ENCODE results near the gene PNN. TPM values are rescaled to one million over a fixed set of nuclear protein-coding genes. Genes with fewer than 3 reads are reported as not detected.

The PNN gene
- total and polyA plus RNA-seq, 2 of the 4 experiments (the other 2 are of a cell fraction) = 14.9 to 28.8 TPM

- CTCF ChIA-PET = no interaction called here
- Histone ChIP-seq H3K4me1 (ENCODE audit: control insufficient read depth, insufficient read depth, low read length) (no peaks in the 10 kb centered on the region), H3K4ac (ENCODE audit: low read depth, low read length) (no peak overlapping the region), H2BK20ac (ENCODE audit: low read depth, low read length) (no peak overlapping the region), H3K56ac (ENCODE audit: extremely low read depth, insufficient read depth, low read length) (no peak overlapping the region), H4K5ac (ENCODE audit: low read depth, low read length) (no peak overlapping the region), H3K23ac (ENCODE audit: low read depth, low read length) (peak overlapping the region; percentile 56; the same call in 1 of the 2 replicates), H3K4me2 (ENCODE audit: low read depth, low read length) (peak overlapping the region; percentile 98), H3K9me1 (ENCODE audit: insufficient read depth, low read length) (0 out of 2 replicates have a peak, but pooled peaks cover 2% of the 10 kb centered on the region), H4K20me1 (ENCODE audit: insufficient read depth, low read length) (no peaks in the 10 kb centered on the region), H4K8ac (ENCODE audit: low read depth in 2 of 2, low read length in 2 of 2) (no peak overlapping the region), H3K4me3 (ENCODE audit: insufficient read depth, low read depth, low read length) (no peak overlapping the region), H2AK9ac (replicated peaks; ENCODE audit: low read depth, low read length, poor library complexity) (no peak overlapping the region), H3K9me3 (ENCODE audit: control insufficient read depth, insufficient read depth, low read length) (no peaks in the 10 kb centered on the region), H3K36me3 (ENCODE audit: control insufficient read depth, insufficient read depth, low read length) (peaks cover 7% of the 10 kb centered on the region), H3K9ac (ENCODE audit: low read depth, low read length) (no peak overlapping the region), H3K18ac (ENCODE audit: low read depth, low read length) (no peak overlapping the region), H3K27ac (ENCODE audit: insufficient read depth, low read length) (no peak overlapping the region), H2BK15ac (ENCODE audit: low read depth, low read length) (no peak overlapping the region), H2BK120ac (ENCODE audit: low read depth, low read length) (no peak overlapping the region), H2BK5ac (ENCODE audit: low read depth, low read length, poor library complexity, severe bottlenecking) (no peak overlapping the region), H4K91ac (ENCODE audit: insufficient read depth, low read depth, low read length) (no peak overlapping the region), H2AFZ (replicated peaks; ENCODE audit: low read length, poor library complexity) (no peak overlapping the region), H3K14ac (replicated peaks; ENCODE audit: low read depth, low read length) (no peak overlapping the region), H2AK5ac (ENCODE audit: low read depth, low read length) (no peak overlapping the region), H3K27me3 (ENCODE audit: control insufficient read depth, insufficient read depth, low read length) (no peaks in the 10 kb centered on the region), H3K79me1 (ENCODE audit: low read depth in 1 of 2, low read length in 2 of 2) (peaks cover 19 to 43% of the 10 kb centered on the region in 2 experiments)
- POLR2A ChIA-PET (ENCODE audit: unreplicated experiment) = interaction anchor here (1.0 kb wide), 1 partner anchor 9 kb away, joined by 4 read pairs; no protein-coding TSS in a partner anchor
- dilution Hi-C loops (cut with HindIII; ENCODE audit: low sequenced_read_pairs, unreplicated experiment) = no loop called here
- BruUV-seq (replicated peaks) = no TSS peak
- no peak for ATAC-seq (ENCODE audit: low read depth)
- in situ Hi-C loops (cut with MboI; ENCODE audit: low sequenced_read_pairs) = no loop called here
- TF ChIP-seq, protein P1, sequence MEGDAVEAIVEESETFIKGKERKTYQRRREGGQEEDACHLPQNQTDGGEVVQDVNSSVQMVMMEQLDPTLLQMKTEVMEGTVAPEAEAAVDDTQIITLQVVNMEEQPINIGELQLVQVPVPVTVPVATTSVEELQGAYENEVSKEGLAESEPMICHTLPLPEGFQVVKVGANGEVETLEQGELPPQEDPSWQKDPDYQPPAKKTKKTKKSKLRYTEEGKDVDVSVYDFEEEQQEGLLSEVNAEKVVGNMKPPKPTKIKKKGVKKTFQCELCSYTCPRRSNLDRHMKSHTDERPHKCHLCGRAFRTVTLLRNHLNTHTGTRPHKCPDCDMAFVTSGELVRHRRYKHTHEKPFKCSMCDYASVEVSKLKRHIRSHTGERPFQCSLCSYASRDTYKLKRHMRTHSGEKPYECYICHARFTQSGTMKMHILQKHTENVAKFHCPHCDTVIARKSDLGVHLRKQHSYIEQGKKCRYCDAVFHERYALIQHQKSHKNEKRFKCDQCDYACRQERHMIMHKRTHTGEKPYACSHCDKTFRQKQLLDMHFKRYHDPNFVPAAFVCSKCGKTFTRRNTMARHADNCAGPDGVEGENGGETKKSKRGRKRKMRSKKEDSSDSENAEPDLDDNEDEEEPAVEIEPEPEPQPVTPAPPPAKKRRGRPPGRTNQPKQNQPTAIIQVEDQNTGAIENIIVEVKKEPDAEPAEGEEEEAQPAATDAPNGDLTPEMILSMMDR (conservative IDR thresholded peaks at IDR 0.05; ENCODE audit: low read depth, low read length) = no peak
- no peak for TF ChIP-seq CHD1 (IDR thresholded peaks at IDR 0.05; ENCODE audit: low read depth, low read length)
- TF ChIP-seq BHLHE40 (IDR thresholded peaks at IDR 0.05; ENCODE audit: low read depth, low read length) = no peak
- TF ChIP-seq RFX5 (IDR thresholded peaks at IDR 0.05; ENCODE audit: low read depth, low read length) = no peak
- no peak for TF ChIP-seq RCOR1 (IDR thresholded peaks at IDR 0.05; ENCODE audit: insufficient replicate concordance, low read length)
- no peak for TF ChIP-seq USF2 (IDR thresholded peaks at IDR 0.05; ENCODE audit: low read depth, low read length)
- TF ChIP-seq MAFK (IDR thresholded peaks at IDR 0.05; ENCODE audit: low read depth, low read length) = no peak
- TF ChIP-seq MAZ (IDR thresholded peaks at IDR 0.05; ENCODE audit: borderline replicate concordance, low read depth, low read length) = no peak
- TF ChIP-seq MXI1 (IDR thresholded peaks at IDR 0.05; ENCODE audit: borderline replicate concordance, low read depth, low read length) = no peak
- no peak for TF ChIP-seq FOS (IDR thresholded peaks at IDR 0.05; ENCODE audit: low read depth, low read length)
- TF ChIP-seq CEBPB (IDR thresholded peaks at IDR 0.05; ENCODE audit: low read depth, low read length) = no peak
- TF ChIP-seq RAD21 (IDR thresholded peaks at IDR 0.05; ENCODE audit: low read length) = no peak
- TF ChIP-seq NFE2L2 (IDR thresholded peaks at IDR 0.05; ENCODE audit: low read depth, low read length) = no peak
- no peak for TF ChIP-seq ELK1 (IDR thresholded peaks at IDR 0.05; ENCODE audit: borderline replicate concordance, low read depth, low read length)
- no peak for TF ChIP-seq SMC3 (IDR thresholded peaks at IDR 0.05; ENCODE audit: low read depth, low read length)
- no peak for TF ChIP-seq POLR2A (IDR thresholded peaks at IDR 0.05; ENCODE audit: low read depth, low read length)
- intact Hi-C loops (cut with micrococcal nuclease) = no loop called here
- no peak for DNase-seq
- 80 to 95% methylated on average over 2 to 4 of the region's 4 CpGs for WGBS, 2 experiments (ENCODE audit: extremely low coverage in 2 of 2, insufficient read length in 1 of 2)
Observed at GRCh38 chr14:39168591-39168990, 6.5 kb upstream of the PNN start.
